GM19035 (cell line): ENCODE measurements around the gene LAMB1.

Experiments
- ATAC-seq: cut with Tn5 transposase; IDR thresholded peaks from one replicate; pipeline ENCODE4 v1.9.1; 2021; ENCODE audit not compliant: unreplicated experiment

Gene LAMB1

DNA sequence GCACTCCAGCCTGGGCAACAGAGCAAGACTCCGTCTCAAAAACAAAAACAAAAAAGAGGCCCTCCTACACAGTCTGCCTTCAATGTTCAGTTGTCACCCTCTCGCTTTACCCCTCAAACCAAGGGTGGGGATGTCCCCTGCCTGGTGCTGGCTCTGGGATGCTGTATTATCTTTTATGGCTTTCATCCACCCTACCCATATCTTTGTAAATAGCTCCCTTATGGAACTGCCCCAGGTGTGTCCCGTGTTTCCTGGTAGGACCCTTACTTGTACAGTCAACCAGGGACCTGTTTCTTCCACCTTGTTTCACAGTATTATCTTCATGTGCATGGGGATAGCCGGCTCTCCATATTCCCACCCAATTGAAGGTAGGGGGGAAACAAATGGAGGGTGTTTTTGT is 15.7 kb upstream of the LAMB1 start:
- ATAC-seq, result no peak

DNA sequence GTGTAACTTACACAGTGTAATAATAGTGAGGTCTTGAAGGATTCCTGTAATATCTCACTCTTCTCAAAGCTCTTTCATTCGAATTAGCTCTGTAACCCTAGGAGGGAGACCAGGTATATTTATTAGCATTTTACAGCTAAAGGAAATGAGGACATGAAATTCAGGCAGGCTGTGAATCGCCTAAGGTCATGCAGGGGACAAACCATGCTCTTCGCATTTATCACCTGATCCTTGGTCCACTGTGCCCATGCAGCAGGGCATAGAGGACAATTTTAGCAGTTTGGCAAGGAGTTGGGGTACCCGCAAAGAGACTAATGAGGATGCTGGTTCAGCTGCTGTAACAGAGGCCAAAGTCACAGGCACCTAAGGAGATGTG is 14.8 kb upstream of the LAMB1 start:
- ATAC-seq, result no peak

DNA sequence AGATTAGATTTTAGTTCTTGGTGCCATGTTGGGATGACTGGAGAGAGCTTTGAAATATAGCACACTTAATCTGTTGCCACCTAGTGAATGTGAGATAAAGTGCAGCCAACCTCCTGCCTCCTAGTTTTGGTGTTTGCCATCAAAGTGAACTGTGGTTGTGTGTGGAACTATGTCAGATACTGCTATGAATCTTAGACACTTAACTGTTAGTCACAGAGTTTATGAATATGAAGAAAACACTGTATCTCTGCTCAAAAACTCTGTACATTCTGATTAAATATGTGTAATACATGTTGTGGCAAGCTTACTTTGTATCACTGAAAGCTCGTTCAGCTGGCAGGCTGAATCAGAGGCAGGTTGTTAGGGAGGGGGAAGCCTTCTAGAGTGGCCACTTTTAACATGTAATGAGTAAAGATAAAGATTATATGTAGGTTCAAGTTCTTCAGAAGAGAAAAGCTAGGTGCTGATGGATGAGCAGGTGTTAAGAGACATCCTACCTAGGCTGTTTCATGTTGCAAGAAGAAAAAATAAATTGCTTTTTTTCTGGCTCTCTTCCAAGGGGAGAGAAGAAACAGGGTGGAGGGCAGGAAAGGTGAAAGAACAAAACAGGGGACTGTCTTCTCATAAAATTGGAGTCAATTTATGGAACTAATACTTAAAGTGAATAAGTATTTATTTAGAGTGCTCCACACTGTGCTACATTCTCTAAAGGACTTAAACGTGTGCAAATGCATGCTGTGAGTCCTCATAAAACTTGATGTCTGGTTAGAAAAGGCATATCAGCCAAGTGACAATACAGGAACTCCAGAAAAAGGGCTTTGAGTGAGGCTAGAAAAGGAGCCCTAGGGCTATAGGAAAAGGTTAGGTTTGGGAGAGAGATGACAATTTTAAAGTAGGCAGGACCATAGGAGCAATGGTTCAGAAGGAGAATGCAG is 14.1 kb upstream of the LAMB1 start:
- ATAC-seq, result no peak

DNA sequence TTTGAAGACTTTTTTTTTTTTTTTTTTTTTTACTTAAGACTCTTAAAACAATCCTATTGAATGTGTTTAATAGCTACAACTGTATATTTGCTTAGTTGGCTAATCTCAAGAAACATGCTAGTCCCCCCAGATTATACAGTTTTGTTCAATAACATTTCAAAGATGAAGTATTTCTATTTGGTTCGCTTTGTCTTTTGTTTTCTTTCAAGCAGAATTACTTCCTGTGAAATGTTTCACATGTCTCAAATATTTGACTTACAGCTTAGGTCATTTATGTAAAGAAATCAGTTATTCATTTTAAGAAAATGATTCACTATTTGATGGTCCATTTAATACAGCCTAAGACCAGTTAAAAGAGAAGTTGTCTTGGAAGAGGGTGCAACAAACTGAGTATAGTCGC is 12.8 kb upstream of the LAMB1 start:
- no peak for ATAC-seq

DNA sequence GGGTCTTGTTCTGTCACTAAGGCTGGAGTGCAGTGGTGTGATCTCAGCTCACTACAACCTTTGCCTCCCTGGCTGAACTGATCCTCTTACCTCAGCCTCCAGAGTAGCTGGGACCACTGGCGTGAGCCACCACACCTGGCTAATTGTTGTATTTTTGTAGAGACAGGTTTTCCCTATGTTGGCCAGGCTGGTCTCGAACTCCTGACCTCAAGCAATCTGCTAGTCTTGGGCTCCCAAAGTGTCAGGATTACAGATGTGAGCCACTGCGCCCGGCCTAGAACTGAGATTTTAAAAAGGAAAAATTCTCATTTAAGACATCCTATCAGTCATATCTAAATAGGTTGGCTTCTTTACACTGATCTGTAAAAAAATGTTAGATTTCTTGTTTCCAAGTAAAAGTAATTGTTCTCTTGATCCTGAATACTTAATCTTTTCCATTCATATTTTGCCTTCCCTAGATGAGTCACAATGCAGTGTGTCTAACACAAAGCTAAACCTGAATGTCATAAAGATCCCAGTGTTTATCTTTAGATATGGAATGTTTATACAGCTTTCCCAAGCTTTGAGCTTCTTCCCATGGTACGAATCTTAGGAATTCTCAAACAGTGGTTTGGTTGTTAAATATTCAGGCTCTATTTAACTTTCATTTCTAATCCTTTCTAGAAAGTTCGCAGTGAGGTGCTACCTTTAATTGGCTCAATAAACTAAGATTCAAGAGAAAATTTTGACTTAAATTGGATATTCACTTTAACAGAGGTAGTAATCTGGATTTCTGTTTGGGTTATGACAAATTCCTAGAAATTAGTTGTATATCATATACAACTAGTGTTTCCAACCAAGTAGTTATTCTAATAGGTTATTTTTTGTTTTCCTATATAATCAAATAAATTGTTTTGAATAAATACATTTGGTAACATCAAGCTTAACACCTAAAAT is 12.1 kb upstream of the LAMB1 start:
- ATAC-seq, result no peak

DNA sequence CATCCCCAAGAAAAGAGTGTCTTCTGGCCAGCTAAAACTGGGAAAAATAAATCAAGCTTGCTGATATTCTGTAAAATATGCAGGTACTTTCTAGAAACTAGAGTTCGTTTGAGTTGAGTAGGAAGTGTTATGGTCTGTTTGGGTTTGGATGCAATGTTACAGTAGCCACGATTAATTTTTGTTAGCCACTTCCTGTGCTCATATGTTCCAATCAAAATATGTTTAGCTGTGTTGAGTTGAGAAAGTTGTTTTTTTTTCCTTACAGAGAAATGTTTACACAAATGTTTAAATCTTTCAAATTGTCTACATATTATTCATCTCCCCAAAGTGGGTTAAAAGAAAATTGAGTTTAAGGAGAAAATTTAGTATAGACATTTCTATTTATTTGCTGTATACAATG is 11.3 kb upstream of the LAMB1 start:
- no peak for ATAC-seq

DNA sequence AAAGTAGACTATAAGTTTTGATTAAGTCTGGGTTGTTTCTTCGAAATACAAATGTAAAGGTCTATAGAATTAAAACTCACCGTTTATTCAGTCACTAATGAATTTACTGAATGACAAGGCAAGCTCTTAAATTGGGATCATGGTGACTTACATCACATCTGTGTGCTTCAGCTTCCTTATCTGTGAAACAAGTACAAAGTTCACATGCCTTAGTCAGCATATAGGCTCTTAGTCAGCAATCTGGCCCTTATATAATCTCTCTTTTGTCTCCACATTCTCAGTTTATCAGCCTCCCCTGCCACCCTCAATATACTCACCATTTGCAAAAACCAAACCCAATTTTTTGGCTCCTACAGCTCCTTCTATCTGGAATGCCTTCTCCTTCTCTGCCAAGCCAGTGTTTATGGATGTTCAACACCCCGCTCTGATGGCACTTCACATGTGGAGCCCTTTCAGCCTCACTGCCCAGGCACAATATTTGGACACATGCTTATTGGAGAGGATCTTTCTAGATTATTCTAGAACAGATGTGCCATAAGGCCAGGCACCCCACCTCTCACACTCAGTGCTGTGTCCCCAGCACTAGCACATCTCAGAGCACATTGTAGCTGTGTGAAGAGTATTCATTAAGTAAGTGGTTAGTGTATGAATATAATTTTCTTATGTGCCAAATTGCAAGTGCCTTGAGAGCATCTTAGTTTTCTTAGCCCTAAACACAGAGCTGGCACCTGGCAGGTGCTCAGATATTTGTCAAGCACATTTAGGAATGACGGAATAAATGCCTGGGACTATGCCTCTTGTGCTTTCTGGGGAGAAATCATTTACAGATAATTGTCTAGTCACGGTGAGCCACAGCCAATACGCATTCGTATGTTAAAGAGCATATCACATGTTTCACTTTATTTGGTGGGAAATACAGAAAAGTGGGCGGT is 9.8 kb upstream of the LAMB1 start:
- ATAC-seq, result no peak

DNA sequence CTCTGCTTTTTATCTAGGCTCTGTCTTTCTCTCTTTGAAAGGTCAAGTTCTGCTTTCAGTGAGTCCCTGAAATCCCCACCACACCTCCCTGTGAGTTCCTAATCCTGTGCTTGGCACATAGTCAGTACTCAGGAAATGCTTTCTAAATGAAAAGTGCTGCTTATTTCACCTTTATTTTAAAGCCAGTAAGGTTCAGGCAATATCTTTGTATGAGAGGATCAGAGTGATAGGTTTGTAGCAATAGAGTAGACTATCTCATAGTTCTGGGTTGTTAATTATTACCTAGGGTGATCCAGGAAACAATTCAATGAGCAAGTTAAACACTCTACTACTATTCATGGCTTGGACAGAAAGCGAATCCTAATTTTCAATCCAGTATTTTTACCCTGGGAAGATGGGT is 7.4 kb upstream of the LAMB1 start:
- ATAC-seq, result no peak

DNA sequence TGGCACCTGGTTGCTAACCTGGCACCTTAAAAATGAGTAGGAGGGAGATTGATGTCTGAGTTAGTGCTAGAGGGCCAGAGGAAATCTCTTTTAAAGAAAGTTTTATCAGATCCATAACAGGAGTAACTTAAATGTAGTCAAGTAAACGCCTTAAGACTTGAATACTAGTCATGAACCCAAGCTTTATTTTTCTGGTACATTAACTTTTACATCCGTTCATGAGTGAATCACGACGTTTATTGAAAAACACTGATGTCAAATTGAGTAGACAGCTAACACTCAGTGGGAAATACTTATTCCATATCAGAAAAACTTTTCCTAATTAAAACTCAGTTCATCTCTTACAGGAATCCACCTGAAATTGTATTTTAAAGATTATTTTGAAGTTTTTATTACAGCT is 6.9 kb upstream of the LAMB1 start:
- ATAC-seq, result no peak

DNA sequence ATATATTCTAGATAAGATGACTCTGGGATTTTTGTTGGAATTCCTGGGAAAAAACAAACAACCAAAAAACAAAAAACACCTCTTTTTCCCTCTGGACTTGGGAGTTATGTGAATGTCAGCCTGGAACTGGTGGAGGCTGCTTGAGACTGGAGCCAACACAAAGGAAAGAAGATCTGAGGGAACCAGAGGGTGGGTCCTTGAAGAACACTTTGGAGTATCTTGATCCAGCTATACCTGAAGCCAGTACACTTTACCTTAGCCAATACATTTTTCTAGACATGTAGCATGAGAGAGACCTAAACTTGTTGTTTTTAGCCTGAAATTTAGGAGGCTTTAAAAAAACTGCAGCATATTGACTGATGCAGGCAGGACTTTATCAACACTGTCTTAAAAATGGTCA is 5.9 kb upstream of the LAMB1 start:
- ATAC-seq, result no peak

DNA sequence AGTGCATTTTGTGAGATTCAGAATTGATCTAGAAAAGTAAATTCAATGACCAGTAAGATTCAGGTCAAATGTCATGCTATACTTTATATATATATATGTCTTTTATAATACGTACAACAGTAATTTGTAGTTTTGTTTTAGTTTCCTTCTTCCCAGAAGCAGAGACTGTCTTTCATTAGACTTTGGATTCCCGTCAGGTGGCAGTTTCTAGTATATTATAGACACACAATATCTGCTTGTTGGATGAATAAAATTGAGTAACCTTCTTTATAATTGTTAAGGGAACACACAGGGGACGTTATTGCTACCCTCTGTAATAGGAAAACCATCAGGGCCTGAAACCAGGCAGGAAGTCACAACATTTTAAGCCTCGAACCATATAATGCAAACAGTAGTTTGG is 5.3 kb upstream of the LAMB1 start:
- no peak for ATAC-seq

DNA sequence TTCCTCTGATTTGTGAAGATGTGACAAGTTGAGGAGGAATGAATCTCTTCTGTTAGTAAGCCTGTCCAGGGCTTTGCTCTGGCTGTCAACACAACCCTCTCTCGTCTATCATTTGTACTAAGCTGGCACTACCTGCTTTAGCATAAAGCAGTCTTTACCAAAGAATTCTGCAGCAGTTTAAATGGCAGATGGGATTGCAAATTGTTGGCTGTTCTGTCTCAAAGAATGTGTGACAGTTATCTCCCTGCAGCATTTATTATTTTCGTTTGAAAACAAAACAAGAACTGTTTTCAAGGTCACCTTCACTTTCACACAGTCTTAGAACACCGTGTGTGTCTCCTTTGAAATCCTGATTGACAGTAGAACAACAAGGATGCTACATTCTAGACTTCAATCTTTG is 4.8 kb upstream of the LAMB1 start:
- no peak for ATAC-seq

DNA sequence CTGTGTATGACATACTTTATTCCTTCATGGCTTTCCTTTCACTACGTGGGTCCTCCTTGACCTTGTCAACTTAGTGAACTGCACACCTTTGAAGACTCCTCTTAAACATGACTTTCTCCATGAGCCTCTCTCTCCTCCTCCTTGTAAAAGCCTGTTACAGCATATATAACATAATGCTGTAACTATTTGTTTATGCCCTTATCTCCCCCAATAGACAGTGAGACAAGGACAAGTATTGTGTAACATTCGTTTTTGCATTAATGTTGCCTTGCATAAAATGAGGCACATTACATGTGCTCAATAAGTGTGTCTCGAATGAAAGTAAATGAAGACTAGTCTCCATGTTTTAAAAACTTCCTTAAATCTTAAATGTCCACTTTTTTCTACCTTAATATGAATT is 4.3 kb upstream of the LAMB1 start:
- no peak for ATAC-seq

DNA sequence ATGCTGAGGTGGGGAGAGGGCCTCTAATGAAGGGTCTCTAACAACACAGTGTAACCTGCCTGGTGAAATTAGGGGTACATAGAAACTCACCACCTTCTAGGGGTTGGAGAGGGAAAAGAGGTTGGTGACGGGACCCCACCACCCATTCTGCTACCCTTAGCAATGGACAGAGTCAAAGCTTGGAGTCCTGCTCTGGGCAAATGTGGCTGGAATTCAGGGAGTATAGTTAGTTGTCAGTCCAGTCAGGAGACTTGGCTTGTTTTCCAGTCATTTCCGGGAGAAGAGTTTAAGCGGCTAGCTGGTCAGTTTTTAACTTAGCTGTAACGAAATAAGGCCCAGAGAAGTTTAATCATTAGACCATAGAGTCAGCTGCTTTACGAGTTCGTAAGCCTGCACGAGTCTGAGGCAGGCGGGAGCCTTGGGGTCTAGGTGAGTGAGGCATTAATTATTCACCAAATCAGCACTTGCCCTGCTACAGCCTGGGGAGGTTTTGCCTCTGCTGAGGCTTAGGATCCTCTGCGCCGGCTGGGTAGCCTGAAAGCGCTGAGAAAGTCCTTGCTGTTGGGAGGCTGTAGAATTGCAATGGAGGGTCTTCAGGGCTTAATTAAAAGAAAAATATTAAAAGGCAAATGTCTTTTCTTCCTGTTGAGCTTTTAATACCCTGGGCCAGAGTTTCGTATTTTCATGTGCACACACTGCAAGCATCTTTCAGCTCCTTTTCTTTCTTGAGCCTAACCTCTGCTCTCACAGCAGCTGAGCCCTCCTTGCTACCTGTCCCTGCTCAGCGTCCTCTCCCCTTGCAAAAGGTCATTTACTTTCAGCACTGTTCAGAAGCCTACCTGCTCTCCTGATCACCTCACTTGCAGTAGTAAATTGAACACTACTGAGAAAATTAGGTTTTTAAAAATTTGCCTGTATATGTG is 1.5 kb upstream of the LAMB1 start:
- no peak for ATAC-seq

DNA sequence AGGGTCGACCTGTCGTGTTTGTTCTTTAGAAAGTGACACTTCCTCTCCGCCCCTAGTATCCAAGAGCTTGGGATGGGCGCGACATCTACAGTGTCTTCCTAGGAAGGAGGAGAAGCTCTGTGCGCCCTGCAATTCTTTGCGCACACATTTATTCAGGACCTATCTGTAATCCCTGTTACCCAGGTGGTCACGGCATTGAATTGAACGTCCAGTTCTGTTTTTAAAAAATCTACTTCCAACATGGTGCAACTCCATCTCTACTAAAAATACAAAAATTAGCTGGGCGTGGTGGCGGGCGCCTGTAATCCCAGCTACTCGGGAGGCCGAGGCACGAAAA is 606 bp upstream of the LAMB1 start:
- ATAC-seq, result no peak

DNA sequence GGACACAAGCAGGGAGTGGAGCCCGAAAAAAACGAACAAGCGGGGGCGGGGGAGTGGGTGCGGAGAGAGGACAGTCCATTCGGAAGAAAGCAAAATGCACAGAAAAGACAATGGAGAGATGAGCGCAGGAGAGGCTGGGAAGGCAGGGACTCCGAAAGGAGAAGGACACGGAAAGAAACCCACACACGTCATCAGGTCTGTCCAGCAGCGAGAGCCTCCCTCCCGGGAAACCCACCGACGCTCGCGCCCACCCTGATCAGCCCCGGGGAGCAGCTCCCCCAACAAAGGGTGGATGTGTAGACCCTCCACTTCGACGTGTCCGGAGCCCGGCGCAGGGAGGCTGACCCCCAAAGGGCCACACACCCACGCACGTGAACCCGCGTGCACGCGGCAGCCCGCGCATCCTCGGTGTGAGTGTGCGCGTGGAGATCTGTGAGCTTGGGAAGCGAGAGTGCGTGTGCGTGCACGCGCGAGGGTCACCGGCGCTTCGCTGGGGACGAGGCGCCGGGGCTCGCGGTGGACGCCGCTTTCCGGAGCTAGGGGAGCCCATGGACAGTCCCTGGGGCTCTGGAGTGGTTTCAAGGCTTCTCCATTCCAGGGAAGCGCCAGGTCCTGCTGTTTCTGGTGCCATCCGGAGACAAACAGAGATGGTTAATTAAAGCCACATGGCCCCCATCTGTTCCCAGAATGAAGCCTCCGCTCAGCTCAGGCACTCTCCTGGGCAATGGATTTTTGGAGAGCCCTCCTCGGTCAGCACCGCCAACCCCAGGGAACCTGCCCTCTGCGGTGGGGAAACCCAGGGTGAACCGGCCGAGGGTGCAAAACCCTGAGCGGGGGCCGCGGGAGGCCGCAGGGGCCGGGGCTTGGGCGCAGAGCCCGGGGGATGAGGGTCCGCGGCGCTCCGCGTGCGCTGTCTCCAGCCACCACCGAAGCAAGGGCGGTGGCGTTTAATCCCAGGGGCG is 916 bp downstream of the LAMB1 start:
- ATAC-seq, result no peak

DNA sequence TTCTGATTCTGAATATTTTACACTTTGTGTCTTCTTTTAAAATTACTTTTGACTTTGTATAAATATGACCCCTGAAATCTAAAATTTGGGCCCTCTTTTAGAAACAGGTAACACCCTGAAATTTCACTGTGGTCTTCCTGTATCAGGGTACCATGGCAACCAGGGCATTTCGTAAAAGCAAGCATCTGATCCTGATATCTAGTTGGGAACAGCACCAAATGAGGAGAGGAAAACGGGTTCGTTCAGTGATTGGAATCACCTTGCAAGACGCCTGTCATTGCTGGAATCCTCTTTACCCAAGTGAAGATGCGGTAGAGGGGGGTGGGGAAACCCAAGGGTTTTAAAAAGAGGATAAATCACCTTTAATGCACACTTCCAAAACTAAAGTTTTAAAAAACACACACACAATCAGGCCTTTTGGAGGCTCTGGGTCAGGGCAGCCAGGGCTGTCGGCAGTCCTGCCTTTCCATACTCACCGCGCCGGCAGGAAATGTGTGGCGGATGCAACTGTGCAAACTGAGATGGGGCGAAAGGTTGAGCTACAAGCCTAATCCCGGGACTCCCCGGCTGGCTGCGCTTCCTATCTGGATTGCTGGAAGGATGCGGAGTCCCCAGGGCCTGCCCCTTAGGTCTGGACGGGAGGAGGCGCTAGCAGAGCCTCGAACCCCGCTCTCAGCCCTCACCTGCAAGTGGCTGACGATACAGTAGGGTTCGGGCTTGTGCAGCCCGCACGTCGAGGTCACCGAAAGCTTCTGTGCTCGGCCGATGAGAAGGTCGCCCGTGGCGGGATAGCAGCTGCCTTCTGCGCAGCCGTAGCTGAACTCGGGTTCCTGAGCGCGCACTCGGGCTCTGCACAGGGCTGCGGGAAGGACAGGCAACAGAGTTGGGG is 1.8 kb downstream of the LAMB1 start:
- ATAC-seq, result no peak
